H1 (cell line): ENCODE results near the gene KRTAP10-3. TPM values are rescaled to one million over a fixed set of nuclear protein-coding genes. Genes with fewer than 3 reads are reported as not detected.

Experiments
- CHD2 ChIP-seq: IDR thresholded peaks from 2 replicates; pipeline ENCODE4 v1.6.1; 2012; ENCODE audit warnings: low read length, improper control_type of control experiment
- TCF12 ChIP-seq: IDR thresholded peaks from 2 replicates; pipeline ENCODE4 v1.6.1; 2011; ENCODE audit warnings: low read depth, mild to moderate bottlenecking, low read length
- polyA plus RNA-seq, 7 experiments: library from polyadenylated mRNA; depleted of rRNA in 3 of 7; stranded (reverse) in 5 of 7; unstranded in 2 of 7; fragments of >200 nt in 5 of 7; fragments of 200-250 nt in 2 of 7; gene quantifications; 1 replicate in 5 of 7; 2 replicates in 1 of 7; 4 replicates in 1 of 7; pipeline versions ENCODE4 v1.2.1 to v1.2.3, GENCODE V29; 2011 to 2013; ENCODE audit warnings: missing spikeins in 2 of 7, mixed read lengths in 2 of 7
- total RNA-seq: library from RNA; stranded (reverse); fragmentation: NEBNext Ultra II Directional; extraction: Animal tissue kit (Norgen Biotek cat#: 25700); gene quantifications from 2 replicates; pipeline ENCODE4 v1.2.1, GENCODE V29; 2021
- TF ChIP-seq, protein P1 (sequence below): fragments of 300-600 bp; sonication (generic); IDR thresholded peaks from 2 replicates; pipeline ENCODE4 v1.7.1; 2012; ENCODE audit warnings: low read length, moderate library complexity, mild to moderate bottlenecking, inconsistent platforms; ENCODE audit not compliant: insufficient replicate concordance
- TF ChIP-seq, protein P2 (sequence below): IDR thresholded peaks from 2 replicates; pipeline ENCODE4 v1.6.1; 2012; ENCODE audit warnings: inconsistent platforms

Gene KRTAP10-3
- total and polyA plus RNA-seq, 2 of the 8 experiments (the other 6 are each of a cell fraction or from before 2014, with no cell fraction given) = not detected

DNA sequence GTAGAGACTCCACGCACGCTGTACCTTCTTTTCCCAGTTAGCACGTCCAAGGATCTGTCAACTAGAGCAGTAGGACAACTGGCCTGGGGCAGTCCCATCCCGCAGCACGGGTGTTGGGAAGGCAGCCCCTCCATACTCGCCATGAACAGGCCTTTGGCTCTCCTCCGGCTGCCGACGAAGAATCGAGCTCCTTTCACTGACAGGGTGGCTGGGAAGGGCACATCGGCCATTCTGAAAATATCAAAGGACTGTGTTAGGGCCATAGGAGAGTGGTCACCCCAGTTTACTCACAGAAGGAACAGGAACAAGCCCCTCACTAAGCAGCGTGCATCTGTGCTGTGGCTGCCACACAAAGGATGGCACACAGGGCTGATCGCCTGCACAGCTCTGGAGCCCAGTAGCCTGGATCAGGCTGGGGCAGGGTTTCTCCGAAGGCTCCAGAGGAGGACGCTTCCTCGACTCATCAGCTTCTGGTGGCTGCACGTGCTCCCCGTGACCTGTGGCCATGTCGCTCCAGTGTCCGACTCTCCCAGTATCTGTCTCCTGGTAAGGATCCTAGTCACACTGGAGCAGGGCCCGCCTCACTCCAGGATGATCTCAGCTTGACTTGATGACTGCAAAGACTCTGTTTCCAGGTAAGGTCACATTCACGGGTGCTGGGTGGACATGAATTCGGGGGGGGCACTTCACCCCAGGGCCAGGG, 27.5 kb downstream of the KRTAP10-3 start (continued):
- TF ChIP-seq, protein P1, sequence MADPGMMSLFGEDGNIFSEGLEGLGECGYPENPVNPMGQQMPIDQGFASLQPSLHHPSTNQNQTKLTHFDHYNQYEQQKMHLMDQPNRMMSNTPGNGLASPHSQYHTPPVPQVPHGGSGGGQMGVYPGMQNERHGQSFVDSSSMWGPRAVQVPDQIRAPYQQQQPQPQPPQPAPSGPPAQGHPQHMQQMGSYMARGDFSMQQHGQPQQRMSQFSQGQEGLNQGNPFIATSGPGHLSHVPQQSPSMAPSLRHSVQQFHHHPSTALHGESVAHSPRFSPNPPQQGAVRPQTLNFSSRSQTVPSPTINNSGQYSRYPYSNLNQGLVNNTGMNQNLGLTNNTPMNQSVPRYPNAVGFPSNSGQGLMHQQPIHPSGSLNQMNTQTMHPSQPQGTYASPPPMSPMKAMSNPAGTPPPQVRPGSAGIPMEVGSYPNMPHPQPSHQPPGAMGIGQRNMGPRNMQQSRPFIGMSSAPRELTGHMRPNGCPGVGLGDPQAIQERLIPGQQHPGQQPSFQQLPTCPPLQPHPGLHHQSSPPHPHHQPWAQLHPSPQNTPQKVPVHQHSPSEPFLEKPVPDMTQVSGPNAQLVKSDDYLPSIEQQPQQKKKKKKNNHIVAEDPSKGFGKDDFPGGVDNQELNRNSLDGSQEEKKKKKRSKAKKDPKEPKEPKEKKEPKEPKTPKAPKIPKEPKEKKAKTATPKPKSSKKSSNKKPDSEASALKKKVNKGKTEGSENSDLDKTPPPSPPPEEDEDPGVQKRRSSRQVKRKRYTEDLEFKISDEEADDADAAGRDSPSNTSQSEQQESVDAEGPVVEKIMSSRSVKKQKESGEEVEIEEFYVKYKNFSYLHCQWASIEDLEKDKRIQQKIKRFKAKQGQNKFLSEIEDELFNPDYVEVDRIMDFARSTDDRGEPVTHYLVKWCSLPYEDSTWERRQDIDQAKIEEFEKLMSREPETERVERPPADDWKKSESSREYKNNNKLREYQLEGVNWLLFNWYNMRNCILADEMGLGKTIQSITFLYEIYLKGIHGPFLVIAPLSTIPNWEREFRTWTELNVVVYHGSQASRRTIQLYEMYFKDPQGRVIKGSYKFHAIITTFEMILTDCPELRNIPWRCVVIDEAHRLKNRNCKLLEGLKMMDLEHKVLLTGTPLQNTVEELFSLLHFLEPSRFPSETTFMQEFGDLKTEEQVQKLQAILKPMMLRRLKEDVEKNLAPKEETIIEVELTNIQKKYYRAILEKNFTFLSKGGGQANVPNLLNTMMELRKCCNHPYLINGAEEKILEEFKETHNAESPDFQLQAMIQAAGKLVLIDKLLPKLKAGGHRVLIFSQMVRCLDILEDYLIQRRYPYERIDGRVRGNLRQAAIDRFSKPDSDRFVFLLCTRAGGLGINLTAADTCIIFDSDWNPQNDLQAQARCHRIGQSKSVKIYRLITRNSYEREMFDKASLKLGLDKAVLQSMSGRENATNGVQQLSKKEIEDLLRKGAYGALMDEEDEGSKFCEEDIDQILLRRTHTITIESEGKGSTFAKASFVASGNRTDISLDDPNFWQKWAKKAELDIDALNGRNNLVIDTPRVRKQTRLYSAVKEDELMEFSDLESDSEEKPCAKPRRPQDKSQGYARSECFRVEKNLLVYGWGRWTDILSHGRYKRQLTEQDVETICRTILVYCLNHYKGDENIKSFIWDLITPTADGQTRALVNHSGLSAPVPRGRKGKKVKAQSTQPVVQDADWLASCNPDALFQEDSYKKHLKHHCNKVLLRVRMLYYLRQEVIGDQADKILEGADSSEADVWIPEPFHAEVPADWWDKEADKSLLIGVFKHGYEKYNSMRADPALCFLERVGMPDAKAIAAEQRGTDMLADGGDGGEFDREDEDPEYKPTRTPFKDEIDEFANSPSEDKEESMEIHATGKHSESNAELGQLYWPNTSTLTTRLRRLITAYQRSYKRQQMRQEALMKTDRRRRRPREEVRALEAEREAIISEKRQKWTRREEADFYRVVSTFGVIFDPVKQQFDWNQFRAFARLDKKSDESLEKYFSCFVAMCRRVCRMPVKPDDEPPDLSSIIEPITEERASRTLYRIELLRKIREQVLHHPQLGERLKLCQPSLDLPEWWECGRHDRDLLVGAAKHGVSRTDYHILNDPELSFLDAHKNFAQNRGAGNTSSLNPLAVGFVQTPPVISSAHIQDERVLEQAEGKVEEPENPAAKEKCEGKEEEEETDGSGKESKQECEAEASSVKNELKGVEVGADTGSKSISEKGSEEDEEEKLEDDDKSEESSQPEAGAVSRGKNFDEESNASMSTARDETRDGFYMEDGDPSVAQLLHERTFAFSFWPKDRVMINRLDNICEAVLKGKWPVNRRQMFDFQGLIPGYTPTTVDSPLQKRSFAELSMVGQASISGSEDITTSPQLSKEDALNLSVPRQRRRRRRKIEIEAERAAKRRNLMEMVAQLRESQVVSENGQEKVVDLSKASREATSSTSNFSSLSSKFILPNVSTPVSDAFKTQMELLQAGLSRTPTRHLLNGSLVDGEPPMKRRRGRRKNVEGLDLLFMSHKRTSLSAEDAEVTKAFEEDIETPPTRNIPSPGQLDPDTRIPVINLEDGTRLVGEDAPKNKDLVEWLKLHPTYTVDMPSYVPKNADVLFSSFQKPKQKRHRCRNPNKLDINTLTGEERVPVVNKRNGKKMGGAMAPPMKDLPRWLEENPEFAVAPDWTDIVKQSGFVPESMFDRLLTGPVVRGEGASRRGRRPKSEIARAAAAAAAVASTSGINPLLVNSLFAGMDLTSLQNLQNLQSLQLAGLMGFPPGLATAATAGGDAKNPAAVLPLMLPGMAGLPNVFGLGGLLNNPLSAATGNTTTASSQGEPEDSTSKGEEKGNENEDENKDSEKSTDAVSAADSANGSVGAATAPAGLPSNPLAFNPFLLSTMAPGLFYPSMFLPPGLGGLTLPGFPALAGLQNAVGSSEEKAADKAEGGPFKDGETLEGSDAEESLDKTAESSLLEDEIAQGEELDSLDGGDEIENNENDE = no peak
- TF ChIP-seq, protein P2, sequence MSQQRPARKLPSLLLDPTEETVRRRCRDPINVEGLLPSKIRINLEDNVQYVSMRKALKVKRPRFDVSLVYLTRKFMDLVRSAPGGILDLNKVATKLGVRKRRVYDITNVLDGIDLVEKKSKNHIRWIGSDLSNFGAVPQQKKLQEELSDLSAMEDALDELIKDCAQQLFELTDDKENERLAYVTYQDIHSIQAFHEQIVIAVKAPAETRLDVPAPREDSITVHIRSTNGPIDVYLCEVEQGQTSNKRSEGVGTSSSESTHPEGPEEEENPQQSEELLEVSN = no peak
- no peak for TF ChIP-seq TCF12
- no peak for TF ChIP-seq CHD2
- TF ChIP-seq, all 59 proteins: peak for 0
